Loucy (cell line): ENCODE data around the gene MICAL2.

Experiments
- CTCF ChIP-seq: fragments of 200-600 bp; sonication (generic); conservative IDR thresholded peaks from 2 replicates; pipeline ENCODE4 v1.5.1; 2014; ENCODE audit warnings: mild to moderate bottlenecking, antibody characterized with exemption, low read length
- EZH2phosphoT487 ChIP-seq: fragments of 200-600 bp; IDR thresholded peaks from 2 replicates; pipeline ENCODE4 v1.6.1; 2018; ENCODE audit warnings: antibody characterized with exemption, mild to moderate bottlenecking, moderate library complexity, borderline replicate concordance

- no peak for TF ChIP-seq CTCF
- TF ChIP-seq EZH2phosphoT487 = no peak
These were observed 159.9 kb downstream of the MICAL2 start for GRCh38 chr11:12270215-12270797.
